ENCODE data around the gene CLK1.
"Not testable (repeated sequence)": the region's sequence is repeated elsewhere in the genome, so short reads cannot be mapped to it uniquely, and the experiment has no call there.

The CLK1 gene

GRCh38 chr2:200851398-200852248, 12.8 kb downstream of the CLK1 start:
- DNase-seq, result no peak

- no peak for DNase-seq
These were observed 13.8 kb downstream of the CLK1 start for GRCh38 chr2:200850512-200851256.

- DNase-seq, result no peak
These were observed 16.5 kb downstream of the CLK1 start for GRCh38 chr2:200847939-200848338.

GRCh38 chr2:200847269-200847668, 17.2 kb downstream of the CLK1 start:
- DNase-seq, result no peak

- no peak for DNase-seq
These were observed 18.7 kb downstream of the CLK1 start for GRCh38 chr2:200845669-200846325.

GRCh38 chr2:200845194-200845593, 19.3 kb downstream of the CLK1 start:
- DNase-seq, result no peak

GRCh38 chr2:200843993-200844948, 20.2 kb downstream of the CLK1 start:
- no peak for DNase-seq

GRCh38 chr2:200839513-200839912, 24.9 kb downstream of the CLK1 start:
- no peak for DNase-seq

GRCh38 chr2:200834701-200835100, 29.8 kb downstream of the CLK1 start:
- DNase-seq, result no peak

GRCh38 chr2:200829258-200829655, 35.2 kb downstream of the CLK1 start:
- no peak for DNase-seq

GRCh38 chr2:200828572-200829257, 35.7 kb downstream of the CLK1 start:
- no peak for DNase-seq

GRCh38 chr2:200828104-200828503, 36.4 kb downstream of the CLK1 start:
- DNase-seq, result no peak

- DNase-seq, result no peak
These were observed 42.7 kb downstream of the CLK1 start for GRCh38 chr2:200821686-200822245.

GRCh38 chr2:200820573-200821234, 43.8 kb downstream of the CLK1 start:
- no peak for DNase-seq

GRCh38 chr2:200818732-200819131, 45.7 kb downstream of the CLK1 start:
- not testable (repeated sequence) for DNase-seq

- no peak for DNase-seq
These were observed 49.5 kb downstream of the CLK1 start for GRCh38 chr2:200814917-200815316.

GRCh38 chr2:200814276-200814815, 50.1 kb downstream of the CLK1 start:
- peak; percentile 37 for DNase-seq

- DNase-seq, result peak; percentile 72
These were observed 52.1 kb downstream of the CLK1 start for GRCh38 chr2:200812122-200813022.

GRCh38 chr2:200811333-200812121, 52.9 kb downstream of the CLK1 start, which contains the start of gene BZW1:
Gene BZW1, plus strand, starts transcription at chr2:200811910. Its CDS starts 1,308 bp downstream, at chr2:200813218.
- peak; percentile 98 for DNase-seq

All from CD4-positive, alpha-beta T cell treated with Interleukin-21 for 1 hour (primary cell).